GM20000 (cell line): Measurements from ENCODE around the gene RDH12.
"Not testable (repeated sequence)": the region's sequence is repeated elsewhere in the genome, so short reads cannot be mapped to it uniquely, and the experiment has no call there.

Experiments
- DNase-seq: peaks from one replicate; pipeline ENCODE4 v3.0.0; 2012; ENCODE audit warnings: low spot score
- TF ChIP-seq, protein P1 (sequence below): IDR thresholded peaks from 2 replicates; pipeline ENCODE4 v1.5.1; 2012; ENCODE audit warnings: mild to moderate bottlenecking, control low read depth; ENCODE audit errors: extremely low read depth, missing control alignments

Gene RDH12

DNA sequence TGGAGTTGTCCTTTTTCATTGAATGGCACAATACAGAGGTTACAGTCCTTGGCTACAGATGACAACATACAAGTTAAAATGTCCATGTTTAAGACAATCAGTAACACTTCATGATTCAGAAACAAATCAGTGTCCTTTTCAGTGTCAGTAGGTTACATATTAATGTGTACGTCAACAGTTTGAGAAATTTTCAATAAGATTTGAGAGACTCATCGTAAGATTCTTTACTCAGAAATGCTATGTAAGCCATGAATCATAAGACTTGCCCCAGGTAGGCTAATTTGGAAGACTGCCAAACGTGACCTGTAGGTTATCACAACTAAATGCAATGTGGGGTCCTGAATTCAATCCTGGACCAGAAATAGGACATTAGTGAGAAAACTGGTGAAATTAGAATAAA is 3.5 kb downstream of the RDH12 start:
- DNase-seq = no peak
- TF ChIP-seq, protein P1, sequence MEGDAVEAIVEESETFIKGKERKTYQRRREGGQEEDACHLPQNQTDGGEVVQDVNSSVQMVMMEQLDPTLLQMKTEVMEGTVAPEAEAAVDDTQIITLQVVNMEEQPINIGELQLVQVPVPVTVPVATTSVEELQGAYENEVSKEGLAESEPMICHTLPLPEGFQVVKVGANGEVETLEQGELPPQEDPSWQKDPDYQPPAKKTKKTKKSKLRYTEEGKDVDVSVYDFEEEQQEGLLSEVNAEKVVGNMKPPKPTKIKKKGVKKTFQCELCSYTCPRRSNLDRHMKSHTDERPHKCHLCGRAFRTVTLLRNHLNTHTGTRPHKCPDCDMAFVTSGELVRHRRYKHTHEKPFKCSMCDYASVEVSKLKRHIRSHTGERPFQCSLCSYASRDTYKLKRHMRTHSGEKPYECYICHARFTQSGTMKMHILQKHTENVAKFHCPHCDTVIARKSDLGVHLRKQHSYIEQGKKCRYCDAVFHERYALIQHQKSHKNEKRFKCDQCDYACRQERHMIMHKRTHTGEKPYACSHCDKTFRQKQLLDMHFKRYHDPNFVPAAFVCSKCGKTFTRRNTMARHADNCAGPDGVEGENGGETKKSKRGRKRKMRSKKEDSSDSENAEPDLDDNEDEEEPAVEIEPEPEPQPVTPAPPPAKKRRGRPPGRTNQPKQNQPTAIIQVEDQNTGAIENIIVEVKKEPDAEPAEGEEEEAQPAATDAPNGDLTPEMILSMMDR = no peak

DNA sequence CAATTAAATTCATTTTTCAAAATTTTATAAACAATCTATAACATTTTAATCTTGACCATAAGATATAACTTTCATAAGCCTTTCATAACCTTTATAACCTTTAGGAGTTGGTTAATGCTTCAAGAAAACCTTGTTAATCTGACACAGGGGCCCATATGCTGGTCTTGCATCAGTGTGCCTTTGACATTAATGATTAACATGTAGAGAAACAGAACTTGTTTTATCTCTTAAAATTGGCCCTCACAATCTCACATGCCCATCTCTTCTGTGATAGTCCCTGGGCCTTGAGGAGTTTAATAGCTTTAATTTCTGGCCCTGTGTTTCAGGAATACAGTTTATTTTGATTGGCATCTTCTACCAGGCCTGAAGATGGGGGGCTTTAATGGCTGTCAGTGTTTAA is 7.7 kb downstream of the RDH12 start:
- not testable (repeated sequence) for DNase-seq

DNA sequence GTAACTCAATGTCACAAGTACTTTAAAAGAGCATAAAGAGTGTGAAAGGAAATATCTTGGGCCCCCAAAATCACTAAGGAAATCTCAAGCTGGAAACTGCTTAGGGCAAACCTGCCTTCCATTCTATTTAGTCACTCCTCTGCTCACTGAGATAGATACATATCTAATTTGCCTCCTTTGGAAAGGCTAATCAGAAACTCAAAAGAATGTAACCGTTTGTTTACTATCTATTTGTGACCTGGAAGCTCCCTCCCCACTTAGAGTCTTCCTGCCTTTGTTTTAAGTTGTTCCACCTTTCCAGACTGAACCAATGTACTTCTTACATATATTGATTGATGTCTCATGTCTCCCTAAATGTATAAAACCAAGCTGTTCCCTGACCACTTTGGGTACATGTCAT is 8.1 kb downstream of the RDH12 start:
- not testable (repeated sequence) for DNase-seq

DNA sequence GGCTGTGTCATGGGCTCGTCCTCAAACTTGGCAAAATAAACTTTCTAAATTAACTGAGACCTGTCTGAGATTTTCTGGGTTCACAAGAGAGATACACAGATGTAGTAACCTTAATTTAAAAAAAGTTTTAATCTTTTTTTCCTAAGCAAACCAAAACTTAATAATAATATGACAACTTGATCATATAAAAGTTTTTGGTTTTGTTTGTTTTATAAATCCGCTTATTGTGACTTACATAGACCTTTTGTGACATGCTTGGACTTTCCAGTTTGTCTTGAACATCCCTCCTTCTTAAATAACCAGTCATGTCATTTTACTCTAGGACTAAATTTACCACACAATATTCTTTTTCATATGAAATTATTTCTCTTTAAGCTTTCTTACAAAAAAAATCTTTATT is 8.5 kb downstream of the RDH12 start:
- DNase-seq = no peak
- TF ChIP-seq, protein P1 = no peak

DNA sequence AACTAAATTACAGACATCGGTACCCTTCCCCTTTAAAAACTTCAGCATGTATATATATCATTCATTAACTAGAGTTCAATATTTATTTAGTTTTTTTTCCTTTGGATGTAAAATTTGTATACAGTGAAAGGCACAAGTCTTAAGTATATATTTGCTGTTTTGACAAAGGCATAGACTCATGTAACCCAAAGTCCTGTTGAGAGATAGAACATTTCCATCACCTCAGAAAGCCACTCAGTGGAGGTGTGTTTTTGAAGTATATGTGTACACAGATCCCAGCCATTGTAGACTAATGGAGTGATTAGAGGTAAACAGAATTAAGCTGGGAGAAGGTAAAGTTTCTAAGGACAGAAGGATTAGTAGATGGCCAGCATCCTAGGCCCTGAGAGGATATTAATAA is 15.4 kb downstream of the RDH12 start:
- TF ChIP-seq, protein P1 = no peak
- no peak for DNase-seq

DNA sequence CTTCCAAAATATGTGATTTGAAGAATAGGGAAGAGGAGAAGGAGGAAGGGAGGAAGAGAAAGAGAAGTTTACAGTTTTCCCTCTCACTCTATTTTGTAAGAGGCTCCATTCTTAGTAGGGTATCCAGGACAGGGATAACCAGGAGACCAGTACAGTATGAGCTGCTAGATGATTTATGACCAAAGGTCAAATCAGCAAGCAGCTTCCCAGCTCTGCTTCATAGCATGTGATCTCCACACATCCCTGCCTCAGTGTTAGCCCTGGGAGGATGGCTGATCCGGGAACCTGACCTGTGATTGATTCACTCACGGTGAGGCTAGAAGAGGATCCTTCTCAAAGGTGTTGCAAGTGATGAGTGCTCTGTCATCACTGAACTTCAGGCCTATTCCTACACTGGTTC is 16.6 kb downstream of the RDH12 start:
- no peak for DNase-seq
- TF ChIP-seq, protein P1 = no peak

DNA sequence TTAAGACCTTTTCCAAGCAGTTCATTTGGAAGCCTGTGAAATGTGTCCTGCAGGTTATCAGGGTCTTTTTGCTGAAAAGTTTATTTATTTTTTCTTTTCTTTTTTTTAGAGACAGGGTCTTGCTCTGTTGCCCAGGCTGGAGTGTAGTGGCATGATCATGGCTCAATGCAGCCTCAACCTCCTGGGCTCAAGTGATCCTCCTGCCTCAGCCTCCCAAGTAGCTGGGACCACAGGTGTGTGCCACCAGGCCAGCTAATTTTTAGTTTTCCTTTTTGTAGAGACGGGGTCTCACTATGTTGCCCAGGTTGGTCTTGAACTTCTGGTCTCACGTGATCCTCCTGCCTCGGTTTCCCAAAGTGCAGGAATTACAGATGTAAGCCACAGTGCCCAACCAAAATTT is 17.7 kb downstream of the RDH12 start:
- not testable (repeated sequence) for DNase-seq

DNA sequence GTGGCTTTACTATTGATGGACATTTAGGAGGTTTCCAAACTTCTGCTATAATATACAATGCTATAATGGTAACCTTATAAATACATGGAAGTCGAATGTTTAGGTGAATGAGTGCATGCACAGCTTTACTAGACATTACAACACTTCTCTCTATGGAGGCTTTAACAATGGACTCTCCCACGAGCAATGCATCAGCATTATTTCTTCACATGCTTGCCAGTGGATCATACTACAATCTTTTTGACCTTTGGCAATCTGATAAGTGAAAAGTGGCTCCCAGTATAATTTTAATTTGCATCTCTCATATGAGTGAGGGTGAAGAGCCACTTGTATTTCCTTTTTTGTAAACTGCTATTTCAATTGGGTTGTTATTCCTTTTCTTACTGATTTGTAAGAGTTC is 18.2 kb downstream of the RDH12 start:
- no peak for DNase-seq
- TF ChIP-seq, protein P1 = no peak

DNA sequence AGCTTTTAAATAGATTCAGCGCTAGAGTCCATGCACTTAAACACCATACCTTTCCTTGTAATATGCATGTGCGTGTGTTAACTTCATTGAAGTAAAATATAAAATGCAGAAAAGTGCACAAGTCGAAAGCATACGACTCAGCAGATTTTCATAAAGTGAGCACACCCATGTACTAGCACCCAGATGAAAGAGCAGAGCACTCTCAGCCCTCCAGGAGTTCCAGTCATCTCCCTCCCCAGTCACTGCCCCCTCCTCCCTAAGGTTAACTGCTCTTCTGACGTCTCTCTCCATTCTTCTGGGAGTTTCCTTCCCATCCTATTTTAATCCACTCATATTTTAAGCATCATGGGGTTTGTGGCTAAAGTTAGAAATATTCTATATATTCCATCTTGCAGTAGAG is 20.2 kb downstream of the RDH12 start:
- no peak for DNase-seq

More for the DNA sequence above, 20.2 kb downstream of the RDH12 start:
- TF ChIP-seq, protein P1 = no peak
